Tibial artery (tissue), 4 donors: ENCODE measurements around the gene GCNA.
"Not testable (repeated sequence)": the region's sequence is repeated elsewhere in the genome, so short reads cannot be mapped to it uniquely, and the experiment has no call there.

Experiments used
- DNase-seq, 2 donors: peaks; one replicate each; pipeline ENCODE4 v3.0.0-alpha.2; 2019
- H3K27ac ChIP-seq, 2 donors: fragments of 200-600 bp; sonication (generic) in 1 of 2; 1 replicate in 1 of 2; 2 replicates in 1 of 2; pipeline ENCODE4 v1.5.1; 2018 to 2019; ENCODE audit warnings: mild to moderate bottlenecking in 1 of 2
- H3K27me3 ChIP-seq, 2 donors: fragments of 200-600 bp; sonication (generic) in 1 of 2; one replicate each; pipeline versions ENCODE4 v1.5.1 to v1.6.0; 2016 to 2019
- H3K36me3 ChIP-seq, 3 donors: fragments of 200-600 bp; sonication (generic) in 2 of 3; one replicate each; pipeline ENCODE4 v1.5.1; 2016 to 2019; ENCODE audit warnings: mild to moderate bottlenecking in 2 of 3
- H3K4me1 ChIP-seq, 4 donors: fragments of 200-600 bp; sonication (generic) in 2 of 4; 1 replicate in 3 of 4; 2 replicates in 1 of 4; pipeline ENCODE4 v1.5.1; 2016 to 2019
- H3K4me3 ChIP-seq, 2 donors: fragments of 200-600 bp; sonication (generic) in 1 of 2; 1 replicate in 1 of 2; 2 replicates in 1 of 2; pipeline ENCODE4 v1.5.1; 2018 to 2019; ENCODE audit warnings: mild to moderate bottlenecking in 2 of 2
- H3K9me3 ChIP-seq, 3 donors: fragments of 200-600 bp; sonication (generic) in 1 of 3; one replicate each; pipeline ENCODE4 v1.5.1; 2016 to 2019
- intact Hi-C: fragments of 100-400 bp; cut with DNase I; formaldehyde crosslinking; loops from one replicate; pipeline ENCODE4 v1.15.0; 2023; ENCODE audit warnings: low total_unique reads
- TF ChIP-seq, protein P1 (sequence below), 2 experiments: fragments of 200-600 bp in 1 of 2; fragments of 450-650 bp in 1 of 2; IDR thresholded peaks; one replicate each; pipeline ENCODE4 v1.5.1; 2017 to 2019; ENCODE audit warnings: antibody characterized with exemption in 2 of 2, mild to moderate bottlenecking in 1 of 2, moderate library complexity in 1 of 2

The GCNA gene

GRCh38 chrX:71661919-71662318 lies 83.7 kb downstream of the GCNA start:
- TF ChIP-seq, protein P1, sequence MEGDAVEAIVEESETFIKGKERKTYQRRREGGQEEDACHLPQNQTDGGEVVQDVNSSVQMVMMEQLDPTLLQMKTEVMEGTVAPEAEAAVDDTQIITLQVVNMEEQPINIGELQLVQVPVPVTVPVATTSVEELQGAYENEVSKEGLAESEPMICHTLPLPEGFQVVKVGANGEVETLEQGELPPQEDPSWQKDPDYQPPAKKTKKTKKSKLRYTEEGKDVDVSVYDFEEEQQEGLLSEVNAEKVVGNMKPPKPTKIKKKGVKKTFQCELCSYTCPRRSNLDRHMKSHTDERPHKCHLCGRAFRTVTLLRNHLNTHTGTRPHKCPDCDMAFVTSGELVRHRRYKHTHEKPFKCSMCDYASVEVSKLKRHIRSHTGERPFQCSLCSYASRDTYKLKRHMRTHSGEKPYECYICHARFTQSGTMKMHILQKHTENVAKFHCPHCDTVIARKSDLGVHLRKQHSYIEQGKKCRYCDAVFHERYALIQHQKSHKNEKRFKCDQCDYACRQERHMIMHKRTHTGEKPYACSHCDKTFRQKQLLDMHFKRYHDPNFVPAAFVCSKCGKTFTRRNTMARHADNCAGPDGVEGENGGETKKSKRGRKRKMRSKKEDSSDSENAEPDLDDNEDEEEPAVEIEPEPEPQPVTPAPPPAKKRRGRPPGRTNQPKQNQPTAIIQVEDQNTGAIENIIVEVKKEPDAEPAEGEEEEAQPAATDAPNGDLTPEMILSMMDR (IDR thresholded peaks at IDR 0.05), result no peak
- H3K4me3 ChIP-seq, result no peak overlapping the region
- no peaks in the 10 kb centered on the region for H3K4me1 ChIP-seq
- no peaks in the 10 kb centered on the region for H3K9me3 ChIP-seq
- H3K36me3 ChIP-seq, result no peaks in the 10 kb centered on the region
- intact Hi-C loops, result no loop called here
- no peaks in the 10 kb centered on the region for H3K27me3 ChIP-seq
- no peak overlapping the region for H3K27ac ChIP-seq
- no peak for DNase-seq

- H3K4me3 ChIP-seq, H3K36me3 ChIP-seq, intact Hi-C loops, H3K27ac ChIP-seq, H3K9me3 ChIP-seq, DNase-seq, H3K27me3 ChIP-seq, H3K4me1 ChIP-seq: not testable (repeated sequence)
Measured at GRCh38 chrX:71662654-71663053, 84.4 kb downstream of the GCNA start.
